DND-41 (cell line): ENCODE results near the gene RPUSD4.

Source experiments
- ATAC-seq: fragments of 200-7000 bp; cut with Tn5 transposase; 3 replicates; pipeline ENCODE4 v1.9.1; 2021; ENCODE audit warnings: low read depth; ENCODE audit not compliant: insufficient read depth
- DNase-seq: peaks from one replicate; pipeline ENCODE4 v3.0.0-alpha.2; 2020
- H2AFZ ChIP-seq: 2 replicates; pipeline ENCODE4 v1.6.0; 2012; ENCODE audit warnings: low read depth, low read length
- H3K27ac ChIP-seq: 2 replicates; pipeline ENCODE4 v1.5.1; 2012; ENCODE audit warnings: low read length, inconsistent platforms
- H3K27me3 ChIP-seq: fragments of 200-600 bp; sonication (generic); 2 replicates; pipeline ENCODE4 v1.6.0; 2012; ENCODE audit warnings: low read length, mild to moderate bottlenecking, inconsistent platforms; ENCODE audit not compliant: insufficient read depth, poor library complexity
- H3K36me3 ChIP-seq: 2 replicates; pipeline ENCODE4 v1.5.1; 2012; ENCODE audit warnings: low read length, inconsistent platforms; ENCODE audit not compliant: insufficient read depth
- H3K4me1 ChIP-seq: 2 replicates; pipeline ENCODE4 v1.5.1; 2012; ENCODE audit warnings: mild to moderate bottlenecking, low read length; ENCODE audit not compliant: insufficient read depth
- H3K4me2 ChIP-seq: 2 replicates; pipeline ENCODE4 v1.6.0; 2012; ENCODE audit warnings: mild to moderate bottlenecking, moderate library complexity, low read length, inconsistent platforms; ENCODE audit not compliant: insufficient read depth
- H3K4me3 ChIP-seq, 2 experiments: fragments of 200-600 bp in 1 of 2; shearing (Covaris generic) in 1 of 2; 2 replicates each; pipeline ENCODE4 v1.5.1; 2012 to 2016; ENCODE audit warnings: inconsistent platforms in 2 of 2, low read length in 2 of 2, mild to moderate bottlenecking in 2 of 2, low read depth in 1 of 2, moderate library complexity in 1 of 2
- H3K79me2 ChIP-seq: 2 replicates; pipeline ENCODE4 v1.6.0; 2012; ENCODE audit warnings: low read length, inconsistent platforms; ENCODE audit not compliant: insufficient read depth
- H3K9ac ChIP-seq: 2 replicates; pipeline ENCODE4 v1.6.0; 2012; ENCODE audit warnings: low read depth, mild to moderate bottlenecking, inconsistent platforms, low read length, moderate library complexity
- H3K9me3 ChIP-seq: 2 replicates; pipeline ENCODE4 v1.5.1; 2012; ENCODE audit warnings: low read length, moderate library complexity, mild to moderate bottlenecking, inconsistent platforms; ENCODE audit not compliant: insufficient read depth, severe bottlenecking
- H4K20me1 ChIP-seq: 2 replicates; pipeline ENCODE4 v1.6.0; 2012; ENCODE audit warnings: low read length; ENCODE audit not compliant: insufficient read depth
- EZH2 ChIP-seq: IDR thresholded peaks from 3 replicates; pipeline ENCODE4 v1.6.1; 2012; ENCODE audit warnings: borderline replicate concordance, low read depth, mild to moderate bottlenecking, moderate library complexity, low read length, inconsistent platforms; ENCODE audit not compliant: severe bottlenecking
- TF ChIP-seq, protein P1 (sequence below): IDR thresholded peaks from 2 replicates; pipeline ENCODE4 v1.5.1; 2012; ENCODE audit warnings: borderline replicate concordance, low read length, moderate library complexity, mild to moderate bottlenecking; ENCODE audit not compliant: poor library complexity, severe bottlenecking; ENCODE audit errors: extremely low read depth

Gene RPUSD4

DNA sequence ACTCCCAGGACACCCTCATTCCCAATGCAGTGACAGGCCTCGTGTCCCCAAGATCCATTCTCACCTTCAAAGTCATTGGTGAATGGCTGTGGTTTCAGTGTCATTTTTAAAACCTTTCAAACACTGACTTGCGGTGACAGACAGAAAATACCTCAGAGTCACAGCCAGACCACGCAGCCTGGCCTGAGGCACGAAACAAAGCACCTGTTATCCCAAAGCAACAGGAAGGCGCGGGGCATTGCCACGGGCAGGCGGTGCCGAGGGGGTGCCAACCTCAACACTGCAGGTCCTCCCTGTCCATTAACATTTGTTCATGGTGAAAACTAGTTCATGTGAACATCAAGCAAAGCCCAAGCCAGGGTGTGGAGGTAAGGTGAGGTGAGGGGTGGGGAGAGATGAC is 38.2 kb downstream of the RPUSD4 start:
- Histone ChIP-seq H3K79me2 (no peaks in the 10 kb centered on the region), H3K9ac (no peak overlapping the region), H3K27me3 (no peaks in the 10 kb centered on the region), H2AFZ (no peak overlapping the region), H3K36me3 (no peaks in the 10 kb centered on the region), H3K27ac (no peak overlapping the region), H3K9me3 (no peaks in the 10 kb centered on the region), H3K4me2 (no peak overlapping the region), H3K4me1 (no peaks in the 10 kb centered on the region), H4K20me1 (no peaks in the 10 kb centered on the region), H3K4me3 (no peak overlapping the region)
- TF ChIP-seq, protein P1, sequence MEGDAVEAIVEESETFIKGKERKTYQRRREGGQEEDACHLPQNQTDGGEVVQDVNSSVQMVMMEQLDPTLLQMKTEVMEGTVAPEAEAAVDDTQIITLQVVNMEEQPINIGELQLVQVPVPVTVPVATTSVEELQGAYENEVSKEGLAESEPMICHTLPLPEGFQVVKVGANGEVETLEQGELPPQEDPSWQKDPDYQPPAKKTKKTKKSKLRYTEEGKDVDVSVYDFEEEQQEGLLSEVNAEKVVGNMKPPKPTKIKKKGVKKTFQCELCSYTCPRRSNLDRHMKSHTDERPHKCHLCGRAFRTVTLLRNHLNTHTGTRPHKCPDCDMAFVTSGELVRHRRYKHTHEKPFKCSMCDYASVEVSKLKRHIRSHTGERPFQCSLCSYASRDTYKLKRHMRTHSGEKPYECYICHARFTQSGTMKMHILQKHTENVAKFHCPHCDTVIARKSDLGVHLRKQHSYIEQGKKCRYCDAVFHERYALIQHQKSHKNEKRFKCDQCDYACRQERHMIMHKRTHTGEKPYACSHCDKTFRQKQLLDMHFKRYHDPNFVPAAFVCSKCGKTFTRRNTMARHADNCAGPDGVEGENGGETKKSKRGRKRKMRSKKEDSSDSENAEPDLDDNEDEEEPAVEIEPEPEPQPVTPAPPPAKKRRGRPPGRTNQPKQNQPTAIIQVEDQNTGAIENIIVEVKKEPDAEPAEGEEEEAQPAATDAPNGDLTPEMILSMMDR, result no peak
- no peak for TF ChIP-seq EZH2
- ATAC-seq, result 0 out of 3 replicates have a peak, but pooled peaks have one; percentile 40
- DNase-seq, result no peak

DNA sequence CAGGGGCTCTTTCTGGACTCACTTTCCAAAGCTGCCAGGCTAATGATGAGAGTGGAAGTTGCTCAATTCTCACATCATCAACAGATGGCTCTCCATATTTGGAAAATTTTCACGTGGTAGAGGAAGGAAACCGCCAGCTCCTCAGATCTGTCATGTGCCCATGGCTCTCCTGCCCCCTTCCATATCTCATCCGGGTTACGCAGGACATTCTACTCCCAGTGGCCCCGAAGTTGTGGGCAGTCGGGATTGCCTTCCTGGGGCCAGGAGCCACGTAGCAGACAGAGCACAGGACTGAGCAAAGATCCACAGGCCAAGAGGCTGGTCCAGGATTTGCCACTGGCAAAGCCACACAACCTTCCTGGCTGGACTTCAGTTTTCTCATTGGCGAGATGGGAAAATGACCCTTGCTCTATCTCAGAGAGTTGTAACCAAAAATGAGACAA is 38.8 kb downstream of the RPUSD4 start:
- no peaks in the 10 kb centered on the region for H3K36me3 ChIP-seq
- no peaks in the 10 kb centered on the region for H4K20me1 ChIP-seq
- H3K79me2 ChIP-seq, result no peaks in the 10 kb centered on the region
- H3K9me3 ChIP-seq, result no peaks in the 10 kb centered on the region
- ATAC-seq (no peak), DNase-seq (no peak)
- no peak overlapping the region for H3K4me3 ChIP-seq
- H3K4me1 ChIP-seq, result no peaks in the 10 kb centered on the region
- H3K27me3 ChIP-seq, result no peaks in the 10 kb centered on the region
- no peak overlapping the region for H3K9ac ChIP-seq
- H3K4me2 ChIP-seq, result no peak overlapping the region
- H2AFZ ChIP-seq, result no peak overlapping the region
- no peak for TF ChIP-seq EZH2
- TF ChIP-seq, protein P1, result no peak
- H3K27ac ChIP-seq, result no peak overlapping the region

DNA sequence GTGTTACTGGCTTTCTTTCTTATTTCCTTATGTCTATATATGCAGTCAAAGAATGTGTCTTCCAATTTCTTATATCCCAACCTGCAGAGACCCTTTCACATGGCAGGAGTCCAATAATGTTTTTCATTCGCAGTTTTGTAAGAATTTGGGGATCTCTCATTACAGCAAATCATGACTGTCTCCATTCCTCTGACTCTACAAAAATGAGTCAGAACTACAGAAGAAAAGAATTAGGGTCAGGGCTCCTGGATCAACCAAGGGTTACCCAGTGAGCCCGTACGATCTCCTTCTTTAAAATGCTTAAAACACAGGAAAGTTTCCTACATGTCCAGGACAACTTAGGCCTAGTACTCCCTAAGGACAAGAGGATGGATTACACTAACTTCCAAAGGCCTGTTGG is 42.2 kb downstream of the RPUSD4 start:
- ATAC-seq, result no peak
- no peaks in the 10 kb centered on the region; the same call in 1 of the 2 replicates for H3K4me1 ChIP-seq
- H3K27me3 ChIP-seq, result no peaks in the 10 kb centered on the region
- no peaks in the 10 kb centered on the region for H4K20me1 ChIP-seq
- H3K36me3 ChIP-seq, result no peaks in the 10 kb centered on the region
- DNase-seq, result no peak
- no peak overlapping the region for H3K9ac ChIP-seq
- TF ChIP-seq, protein P1, result no peak
- no peak for TF ChIP-seq EZH2
- H2AFZ ChIP-seq, result no peak overlapping the region
- H3K79me2 ChIP-seq, result no peaks in the 10 kb centered on the region
- no peak overlapping the region for H3K4me2 ChIP-seq
- H3K4me3 ChIP-seq, result no peak overlapping the region
- H3K9me3 ChIP-seq, result no peaks in the 10 kb centered on the region
- H3K27ac ChIP-seq, result no peak overlapping the region

DNA sequence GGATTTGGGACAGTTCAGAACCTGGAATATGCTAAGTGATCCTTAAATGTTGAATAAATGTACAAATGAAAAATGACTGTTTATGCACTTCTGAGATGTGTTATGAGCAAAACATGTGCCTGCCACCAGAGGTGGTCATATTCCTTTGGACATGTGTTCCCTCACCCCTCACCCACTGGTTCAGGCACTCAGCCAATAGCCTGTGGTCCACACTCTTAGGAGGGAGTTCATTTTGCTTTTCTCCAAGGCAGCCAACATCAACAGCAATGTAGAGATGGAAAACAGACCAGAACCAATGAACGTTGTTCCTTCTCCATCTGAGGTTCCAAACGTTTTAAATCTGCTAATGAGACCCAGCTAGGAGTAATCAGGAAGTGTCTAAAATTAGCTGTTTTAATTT is 44.0 kb downstream of the RPUSD4 start:
- H3K9me3 ChIP-seq, result no peaks in the 10 kb centered on the region
- H3K4me2 ChIP-seq, result no peak overlapping the region
- ATAC-seq, result no peak
- H3K4me1 ChIP-seq, result peaks cover 16% of the 10 kb centered on the region
- H3K27me3 ChIP-seq, result no peaks in the 10 kb centered on the region
- DNase-seq, result no peak
- no peak overlapping the region for H3K9ac ChIP-seq
- H4K20me1 ChIP-seq, result no peaks in the 10 kb centered on the region
- H3K4me3 ChIP-seq, result no peak overlapping the region
- H3K79me2 ChIP-seq, result no peaks in the 10 kb centered on the region
- no peaks in the 10 kb centered on the region for H3K36me3 ChIP-seq
- H3K27ac ChIP-seq, result no peak overlapping the region
- no peak for TF ChIP-seq EZH2
- TF ChIP-seq, protein P1, result no peak
- no peak overlapping the region for H2AFZ ChIP-seq
